GM19467 (cell line): ENCODE data around the gene ZC3H7B.
A peak's percentile ranks its signal among the peaks of the same experiment; 100 is the strongest.
"Not testable (repeated sequence)": the region's sequence is repeated elsewhere in the genome, so short reads cannot be mapped to it uniquely, and the experiment has no call there.

Experiments used
- ATAC-seq: cut with Tn5 transposase; IDR thresholded peaks from one replicate; pipeline ENCODE4 v1.9.1; 2021; ENCODE audit warnings: mild to moderate bottlenecking, moderate library complexity; ENCODE audit not compliant: unreplicated experiment

The ZC3H7B gene, protein sequence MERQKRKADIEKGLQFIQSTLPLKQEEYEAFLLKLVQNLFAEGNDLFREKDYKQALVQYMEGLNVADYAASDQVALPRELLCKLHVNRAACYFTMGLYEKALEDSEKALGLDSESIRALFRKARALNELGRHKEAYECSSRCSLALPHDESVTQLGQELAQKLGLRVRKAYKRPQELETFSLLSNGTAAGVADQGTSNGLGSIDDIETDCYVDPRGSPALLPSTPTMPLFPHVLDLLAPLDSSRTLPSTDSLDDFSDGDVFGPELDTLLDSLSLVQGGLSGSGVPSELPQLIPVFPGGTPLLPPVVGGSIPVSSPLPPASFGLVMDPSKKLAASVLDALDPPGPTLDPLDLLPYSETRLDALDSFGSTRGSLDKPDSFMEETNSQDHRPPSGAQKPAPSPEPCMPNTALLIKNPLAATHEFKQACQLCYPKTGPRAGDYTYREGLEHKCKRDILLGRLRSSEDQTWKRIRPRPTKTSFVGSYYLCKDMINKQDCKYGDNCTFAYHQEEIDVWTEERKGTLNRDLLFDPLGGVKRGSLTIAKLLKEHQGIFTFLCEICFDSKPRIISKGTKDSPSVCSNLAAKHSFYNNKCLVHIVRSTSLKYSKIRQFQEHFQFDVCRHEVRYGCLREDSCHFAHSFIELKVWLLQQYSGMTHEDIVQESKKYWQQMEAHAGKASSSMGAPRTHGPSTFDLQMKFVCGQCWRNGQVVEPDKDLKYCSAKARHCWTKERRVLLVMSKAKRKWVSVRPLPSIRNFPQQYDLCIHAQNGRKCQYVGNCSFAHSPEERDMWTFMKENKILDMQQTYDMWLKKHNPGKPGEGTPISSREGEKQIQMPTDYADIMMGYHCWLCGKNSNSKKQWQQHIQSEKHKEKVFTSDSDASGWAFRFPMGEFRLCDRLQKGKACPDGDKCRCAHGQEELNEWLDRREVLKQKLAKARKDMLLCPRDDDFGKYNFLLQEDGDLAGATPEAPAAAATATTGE

DNA sequence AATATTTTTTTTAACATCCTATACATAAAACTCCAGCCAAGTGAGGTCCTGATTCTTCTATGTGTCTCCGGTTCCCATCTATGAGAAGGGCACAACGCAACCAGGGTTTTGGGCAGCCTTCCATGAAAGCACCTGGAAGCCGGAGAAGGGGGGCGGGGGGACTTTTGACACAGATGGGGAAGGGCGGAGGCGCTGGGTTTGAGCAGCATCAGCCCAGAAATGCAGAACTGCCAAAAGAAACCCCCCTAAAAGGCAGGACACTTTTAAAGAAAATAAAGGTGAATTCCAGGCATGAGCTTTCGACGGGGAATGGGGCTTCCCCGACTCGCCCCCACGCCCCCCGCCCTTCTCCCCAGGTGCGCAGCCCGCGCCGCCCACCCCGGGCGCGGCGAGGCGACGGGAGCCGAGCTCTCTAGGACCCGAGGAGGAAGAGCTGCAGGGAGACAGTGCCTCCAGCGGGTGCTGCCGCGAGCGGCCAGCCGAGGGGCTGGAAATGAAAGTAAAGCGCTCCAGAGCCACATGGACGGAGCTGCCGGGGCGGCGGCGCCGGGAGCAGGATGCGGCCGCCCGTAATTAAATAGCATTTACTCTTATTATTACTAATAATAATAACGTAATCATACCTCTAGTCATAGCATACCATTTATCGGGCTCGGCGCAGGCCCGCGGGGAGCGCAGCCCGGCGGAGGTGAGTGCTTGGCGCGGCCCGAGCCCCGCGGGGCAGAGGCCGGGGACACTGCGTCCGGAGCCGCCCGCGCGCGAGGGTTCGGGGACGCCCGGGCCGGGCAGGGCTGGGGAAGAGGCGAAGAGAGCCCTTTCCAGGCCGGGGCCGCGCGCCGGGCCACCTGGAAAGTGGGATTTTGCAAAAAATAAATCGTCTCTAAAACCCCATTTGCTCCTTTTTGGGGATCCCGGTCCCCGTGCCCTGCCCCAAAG lies at the start of gene ZC3H7B:
Gene ZC3H7B (plus strand): TSS at position 441 of the 936 bp plus-strand sequence. CDS start 19,136 bp downstream, outside the sequence.
- ATAC-seq: peak; percentile 85

DNA sequence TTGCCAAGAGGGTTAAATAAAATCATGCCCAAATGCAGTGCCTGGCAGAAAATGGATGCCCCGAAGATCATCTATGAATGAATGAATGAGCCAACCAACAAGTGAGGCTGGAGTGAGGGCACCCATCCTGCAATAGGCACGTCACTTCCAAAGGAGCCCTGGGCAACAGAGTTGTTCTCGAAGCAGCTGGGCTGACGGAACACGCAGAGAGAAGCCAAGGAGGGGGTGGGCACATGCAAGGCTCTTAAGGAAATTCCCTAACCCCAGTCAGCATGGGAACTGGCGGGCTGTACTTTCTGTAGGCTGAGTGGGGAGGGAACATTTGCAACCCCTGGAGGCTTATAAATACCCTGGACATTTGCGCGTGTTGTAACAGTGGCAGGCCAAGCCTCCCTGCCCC lies 49.0 kb upstream of the ZC3H7B start:
- no peak for ATAC-seq

DNA sequence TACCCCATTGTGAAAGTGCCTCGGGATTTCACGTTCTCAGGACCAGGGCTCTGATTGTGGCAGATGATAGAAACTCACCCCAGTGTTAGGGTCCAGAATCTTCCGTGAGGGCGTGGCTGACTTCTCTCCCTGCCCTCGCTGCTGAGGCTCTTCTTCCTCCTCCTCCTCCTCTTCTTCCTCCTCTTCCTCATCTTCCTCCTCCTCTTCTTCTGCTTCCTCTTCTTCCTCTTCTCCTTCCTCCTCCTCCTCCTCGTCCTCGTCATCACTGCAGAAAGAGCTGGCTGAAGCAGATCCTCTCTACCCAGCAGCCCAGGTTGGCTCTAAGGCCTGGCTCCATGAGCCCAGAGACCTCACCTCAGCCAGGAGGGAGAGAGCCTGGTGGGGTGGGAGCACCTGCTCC lies 47.1 kb upstream of the ZC3H7B start:
- no peak for ATAC-seq

DNA sequence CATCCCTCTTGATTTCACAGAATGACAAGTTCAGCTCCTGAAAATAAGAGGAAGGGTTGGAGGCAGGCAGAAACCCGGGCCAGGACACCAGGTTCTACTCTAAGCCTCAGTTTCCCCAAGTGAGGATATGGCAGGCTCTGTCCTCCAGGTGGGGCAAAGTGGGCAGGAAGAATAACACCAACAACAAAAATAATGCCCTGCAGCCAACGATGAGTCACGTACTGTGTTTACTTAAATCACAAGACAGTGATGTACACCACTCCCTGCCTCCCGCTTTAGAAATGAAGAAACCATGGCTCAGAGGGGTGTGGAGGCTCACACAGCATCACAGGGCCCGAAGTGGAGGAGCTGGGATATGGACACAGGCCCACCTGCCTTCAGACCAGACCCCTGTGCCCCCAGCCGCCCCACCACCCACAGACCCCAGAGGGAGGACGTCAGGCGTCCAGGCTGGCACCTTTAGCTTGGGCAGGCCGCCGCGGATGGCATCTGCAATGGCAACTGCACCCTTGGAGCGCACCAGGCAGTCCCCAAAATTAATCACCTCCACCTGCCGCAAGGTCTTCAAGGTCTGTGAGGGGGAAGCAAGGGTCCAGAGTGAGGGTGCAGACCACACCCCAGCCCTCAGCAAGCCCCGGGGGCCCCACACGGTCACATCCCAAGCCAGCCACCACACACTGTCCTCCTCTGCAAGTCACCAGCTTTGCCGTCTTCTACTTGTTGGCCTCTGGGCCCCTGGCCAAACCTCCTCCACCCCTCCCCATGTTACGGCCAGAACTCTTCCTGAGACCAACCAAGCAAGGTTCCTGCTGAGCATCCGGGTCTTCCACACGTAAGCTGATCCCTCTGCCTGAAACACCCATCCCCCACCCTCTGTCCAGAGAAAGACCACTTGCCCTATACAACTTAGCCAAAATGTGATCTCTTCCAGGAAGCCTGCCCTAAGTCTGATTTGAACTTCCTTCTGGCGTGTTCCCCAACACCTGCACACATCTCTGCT lies 44.8 kb upstream of the ZC3H7B start:
- no peak for ATAC-seq

DNA sequence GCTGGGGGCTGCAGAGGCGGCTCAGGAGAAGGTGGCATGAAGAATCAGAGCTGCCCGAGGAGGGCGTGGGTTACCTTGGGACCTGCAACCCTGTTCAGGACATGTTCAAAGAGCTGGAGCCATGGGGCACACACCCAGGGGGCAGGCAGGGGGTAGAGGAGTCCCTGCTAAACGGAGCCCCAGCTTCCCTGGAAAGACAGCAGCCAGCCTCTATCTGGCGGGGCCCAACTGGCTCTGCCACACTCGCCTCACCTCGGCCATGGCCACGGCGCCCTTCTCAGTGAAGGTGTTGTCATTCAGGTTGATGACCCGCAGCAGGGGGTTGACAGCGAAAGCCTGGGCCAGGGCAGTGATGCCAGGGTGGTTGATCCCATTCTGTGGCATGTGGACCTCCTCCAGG lies 43.6 kb upstream of the ZC3H7B start:
- no peak for ATAC-seq

DNA sequence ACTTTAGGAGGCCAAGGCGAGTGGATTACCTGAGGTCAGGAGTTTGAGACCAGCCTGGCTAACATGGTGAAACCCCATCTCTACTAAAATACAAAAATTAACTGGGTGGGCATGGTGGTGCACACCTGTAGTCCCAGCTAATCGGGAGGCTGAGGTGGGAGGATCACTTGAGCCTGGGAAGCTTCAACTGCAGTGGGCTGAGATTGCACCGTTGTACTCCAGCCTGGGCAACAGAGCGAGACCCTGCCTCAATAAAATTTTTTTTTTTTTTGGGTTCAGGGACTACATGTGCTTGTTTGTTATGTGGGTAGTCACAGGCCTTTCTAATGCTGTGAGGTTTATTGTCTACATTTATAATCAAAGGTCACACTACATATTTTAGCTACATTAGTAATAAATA lies 41.6 kb upstream of the ZC3H7B start:
- not testable (repeated sequence) for ATAC-seq

DNA sequence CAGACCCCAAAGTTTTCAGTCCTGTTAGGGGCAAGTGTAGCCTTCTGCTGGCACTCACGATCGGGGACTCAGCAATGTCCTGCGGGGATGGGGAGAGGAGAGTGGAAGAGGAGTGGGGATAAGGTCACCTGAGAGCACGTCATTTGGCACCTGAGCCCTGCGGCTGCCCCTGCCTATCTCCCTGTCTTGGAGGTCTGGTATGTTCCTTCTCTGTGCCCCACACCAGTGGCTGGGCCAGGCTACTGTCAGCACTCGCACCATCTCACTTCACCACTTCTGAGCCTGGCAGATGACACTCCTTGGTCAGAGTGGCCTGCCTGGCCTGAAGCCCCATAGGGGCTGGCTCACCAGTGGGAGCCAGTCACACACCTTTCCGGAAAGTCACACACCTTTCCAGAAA lies 40.5 kb upstream of the ZC3H7B start:
- no peak for ATAC-seq

DNA sequence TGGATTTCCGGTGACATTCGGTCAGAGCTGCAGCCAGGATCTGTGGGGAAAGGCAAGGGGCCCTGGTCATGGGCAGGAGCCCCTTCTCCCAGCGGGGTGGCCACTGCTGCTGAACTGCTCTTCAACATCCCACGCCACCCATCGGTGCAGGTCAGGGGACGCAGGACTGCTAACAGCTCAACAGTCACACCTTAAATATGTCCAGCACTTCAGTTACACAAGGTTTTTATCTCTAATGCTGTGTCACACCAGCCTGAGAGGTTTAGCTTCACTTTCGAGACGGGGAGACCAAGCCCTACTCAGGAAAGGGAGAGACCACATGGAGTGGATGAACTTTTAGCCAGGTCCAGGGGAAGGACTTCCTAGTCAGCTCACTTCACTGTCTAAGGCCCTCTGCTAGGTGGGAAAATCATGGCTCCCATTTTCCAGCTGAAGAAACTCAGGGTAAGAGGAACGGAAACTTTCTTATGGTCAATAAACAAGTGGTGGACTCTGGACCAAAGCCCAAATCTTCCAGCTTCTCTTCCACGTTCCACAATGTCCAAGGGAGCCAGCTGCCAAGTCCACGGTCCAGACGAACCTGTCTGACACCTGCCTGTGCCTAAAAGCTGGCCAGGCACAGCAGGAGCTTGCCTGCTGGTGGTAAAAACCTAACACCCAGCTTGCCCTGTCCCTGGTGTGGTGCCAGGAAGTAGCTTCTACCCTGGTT lies 39.6 kb upstream of the ZC3H7B start:
- no peak for ATAC-seq

DNA sequence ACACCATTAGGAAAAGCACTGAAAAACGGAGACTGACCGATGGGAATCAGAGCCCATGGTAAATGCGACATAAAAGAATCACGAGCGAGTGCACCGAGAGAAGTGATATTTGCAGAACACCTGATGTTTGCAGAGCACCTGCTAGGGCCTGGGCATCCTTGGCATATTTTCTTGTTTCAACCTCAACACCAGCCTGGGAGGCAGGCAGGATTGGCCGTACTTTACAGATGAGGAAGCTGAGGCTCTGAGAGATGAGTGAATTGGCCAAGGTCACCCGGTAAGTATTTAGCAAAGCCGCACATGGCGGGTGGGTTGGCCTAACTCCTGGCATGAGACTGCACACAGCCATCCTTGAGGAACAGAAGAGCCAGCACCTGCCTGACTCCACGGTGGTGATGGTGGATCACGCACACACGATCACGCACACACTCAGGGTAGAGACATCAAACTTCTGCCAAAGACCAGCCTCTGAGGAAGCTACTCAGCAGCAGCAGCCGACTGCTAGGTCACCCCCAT lies 39.0 kb upstream of the ZC3H7B start:
- ATAC-seq: no peak

DNA sequence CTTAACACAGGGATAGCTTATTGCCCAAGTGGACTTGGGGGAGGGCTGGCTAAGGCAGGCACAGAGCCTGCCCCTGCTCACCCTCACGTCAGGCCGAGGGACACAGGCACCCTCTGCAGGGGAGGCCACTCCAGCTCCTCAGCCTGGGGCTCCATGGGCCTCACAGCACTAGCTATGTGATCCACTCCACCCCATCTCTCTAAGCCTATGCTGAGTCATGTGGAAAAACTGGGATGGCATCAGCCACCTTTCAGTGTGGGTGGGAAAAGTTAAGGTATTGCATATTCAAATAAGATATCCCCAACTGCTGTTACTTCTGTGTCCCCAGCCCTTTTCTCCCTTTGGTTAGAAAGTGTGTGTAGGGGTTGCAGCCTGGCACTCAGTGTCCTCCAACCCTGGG lies 37.6 kb upstream of the ZC3H7B start:
- ATAC-seq: no peak

DNA sequence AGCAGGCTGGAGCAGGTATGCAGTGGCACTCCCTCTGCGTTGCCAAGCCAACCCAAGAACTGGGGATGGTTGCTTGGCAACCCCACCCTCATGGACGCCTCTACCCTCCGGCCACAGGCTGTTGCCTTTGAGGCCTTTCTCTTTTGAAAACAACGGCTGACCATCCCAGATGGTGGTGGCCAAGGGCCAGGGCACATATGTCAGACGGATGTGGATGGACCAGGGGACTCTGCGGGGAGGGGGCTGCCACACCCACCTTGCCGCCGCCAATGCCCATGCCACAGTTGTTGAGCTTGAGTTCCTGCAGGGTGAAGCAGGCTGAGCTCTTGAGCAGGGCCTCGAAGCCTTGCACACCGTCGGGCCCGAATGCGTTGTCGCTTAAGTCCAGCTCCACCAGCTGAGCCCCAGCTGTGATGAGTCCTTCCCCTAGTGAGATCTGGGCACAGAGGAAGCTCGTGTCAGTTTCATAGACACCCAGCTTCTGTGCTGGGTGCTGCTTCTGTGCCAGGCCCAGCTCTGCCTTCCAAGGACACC lies 36.9 kb upstream of the ZC3H7B start:
- no peak for ATAC-seq

DNA sequence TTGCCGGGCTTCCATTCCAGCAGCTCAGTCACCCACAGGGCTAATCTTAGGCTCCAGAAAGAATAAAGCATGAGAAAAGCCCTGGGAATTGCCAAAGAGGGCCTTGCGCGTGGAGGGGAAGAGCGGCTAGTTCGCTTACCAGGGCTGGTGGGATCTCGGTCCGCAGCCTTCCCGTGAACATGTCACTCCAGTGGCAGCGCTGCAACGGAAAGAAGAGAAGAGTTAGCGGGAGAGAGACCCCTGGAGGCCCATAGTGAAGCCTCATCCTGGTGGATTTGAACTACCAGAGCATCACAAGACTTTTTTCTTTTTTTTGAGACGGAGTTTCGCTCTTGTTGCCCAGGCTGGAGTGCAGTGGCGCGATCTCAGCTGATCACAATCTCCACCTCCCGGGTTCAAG lies 33.4 kb upstream of the ZC3H7B start:
- ATAC-seq: no peak

DNA sequence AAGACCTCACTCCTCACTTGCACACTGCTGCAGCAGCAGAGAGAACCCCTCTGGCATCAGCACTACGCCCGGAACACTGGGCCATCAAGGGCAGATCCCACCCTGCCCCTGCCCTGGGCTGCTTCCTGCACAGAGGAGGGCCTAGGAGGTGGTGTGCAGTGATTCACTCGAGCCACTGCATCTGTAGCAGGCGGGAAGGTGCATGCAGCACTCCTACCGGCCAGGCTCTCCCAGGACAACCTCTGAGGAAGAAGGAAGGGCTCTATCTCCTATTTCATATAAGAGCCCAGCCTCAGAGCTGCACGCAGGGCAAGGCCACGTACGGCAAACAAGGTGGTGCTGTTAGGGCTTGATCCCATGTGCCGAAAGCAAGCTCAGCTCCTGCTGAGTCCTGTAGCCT lies 29.5 kb upstream of the ZC3H7B start:
- no peak for ATAC-seq

DNA sequence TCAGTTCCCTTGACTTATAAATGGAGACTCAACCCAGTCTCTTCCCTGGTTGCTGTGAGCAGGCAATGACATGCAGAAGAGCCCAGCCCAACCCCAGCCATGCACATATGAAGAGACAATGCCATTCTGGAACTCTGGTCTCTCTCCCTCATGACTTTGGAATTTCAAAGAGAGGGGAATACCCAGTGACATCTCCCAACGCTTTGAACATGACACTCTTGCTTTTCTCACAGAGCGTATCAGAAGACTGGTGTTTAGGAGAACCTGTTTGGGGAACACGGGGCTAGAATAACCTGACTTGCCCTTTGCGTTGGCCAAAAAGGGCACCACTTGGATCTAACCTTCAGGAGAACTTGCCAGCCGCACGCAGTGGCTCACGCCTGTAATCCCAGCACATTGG lies 28.2 kb upstream of the ZC3H7B start:
- no peak for ATAC-seq

DNA sequence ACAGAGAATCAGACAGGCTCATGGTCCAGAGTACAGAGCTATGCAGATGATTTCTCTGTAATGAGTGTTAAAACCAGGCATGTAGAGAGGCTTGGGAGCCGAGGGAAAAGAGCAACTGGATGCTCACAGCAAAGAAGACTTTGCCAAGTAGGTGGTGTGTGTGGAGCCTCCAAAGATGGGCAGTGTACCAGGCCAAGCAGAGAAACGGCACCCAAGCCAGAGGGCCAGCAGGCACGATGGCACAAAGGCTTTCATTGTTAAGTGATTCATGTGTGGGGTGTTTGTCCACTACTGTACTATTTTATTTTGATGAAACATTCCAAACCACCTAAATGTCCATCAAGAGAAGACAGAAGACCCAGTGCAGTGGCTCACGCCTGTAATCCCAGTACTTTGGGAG lies 26.5 kb upstream of the ZC3H7B start:
- no peak for ATAC-seq

DNA sequence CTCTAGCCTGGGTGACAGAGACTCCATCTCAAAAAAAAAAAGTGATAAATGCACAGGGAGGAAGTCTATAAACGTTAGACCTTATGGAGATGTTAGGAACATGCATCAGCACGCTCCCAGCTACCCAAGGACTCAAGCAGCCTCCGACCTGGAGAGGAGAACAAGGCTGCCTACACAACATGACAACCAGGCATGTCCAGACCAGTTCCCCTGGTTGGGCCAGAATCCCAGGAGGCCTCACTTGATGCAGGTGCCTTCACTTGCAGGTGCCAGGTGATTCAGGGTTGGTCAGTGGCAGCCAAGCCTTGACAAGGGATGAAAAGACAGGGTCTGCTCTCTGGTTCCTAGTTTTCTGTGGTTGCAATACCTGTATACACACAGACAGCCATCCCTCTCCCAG lies 21.3 kb upstream of the ZC3H7B start:
- ATAC-seq: no peak

DNA sequence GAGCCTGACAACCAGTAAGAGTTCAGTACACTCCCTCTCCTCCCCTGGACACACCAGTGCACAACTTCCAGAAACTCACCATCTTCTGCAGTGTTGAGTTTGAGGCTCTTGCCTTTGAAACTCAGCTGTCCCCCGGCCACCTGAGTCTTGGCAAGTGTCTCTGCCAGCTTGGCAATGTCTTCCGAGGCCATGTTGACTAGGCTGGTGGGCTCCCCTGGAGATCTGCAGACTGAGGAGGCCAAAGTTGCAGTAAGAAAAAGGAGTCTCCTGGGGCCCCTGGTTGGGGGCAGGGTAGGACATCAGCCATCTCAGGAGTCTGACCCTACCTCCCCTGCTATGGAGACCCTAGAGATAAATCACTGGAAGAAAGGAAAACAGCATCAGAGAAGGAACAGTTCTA lies 20.5 kb upstream of the ZC3H7B start:
- ATAC-seq: no peak

DNA sequence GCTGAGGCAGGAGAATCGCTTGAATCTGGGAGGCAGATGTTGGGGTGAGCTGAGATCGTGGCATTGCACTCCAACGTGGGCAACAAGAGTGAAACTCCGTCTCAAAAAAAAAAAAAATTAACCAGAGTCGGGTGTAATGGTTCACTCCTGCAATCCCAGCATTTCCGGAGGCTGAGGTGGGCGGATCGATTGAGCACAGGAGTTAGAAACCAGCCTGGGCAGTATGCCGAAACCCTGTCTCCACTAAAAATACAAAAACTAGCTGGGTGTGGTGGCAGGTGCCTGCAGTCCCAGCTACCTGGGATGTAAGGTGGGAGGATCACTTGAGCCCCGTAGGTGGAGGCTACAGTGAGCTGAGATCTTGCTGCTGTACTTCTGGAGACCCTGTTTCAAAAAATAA lies 16.9 kb upstream of the ZC3H7B start:
- no peak for ATAC-seq

DNA sequence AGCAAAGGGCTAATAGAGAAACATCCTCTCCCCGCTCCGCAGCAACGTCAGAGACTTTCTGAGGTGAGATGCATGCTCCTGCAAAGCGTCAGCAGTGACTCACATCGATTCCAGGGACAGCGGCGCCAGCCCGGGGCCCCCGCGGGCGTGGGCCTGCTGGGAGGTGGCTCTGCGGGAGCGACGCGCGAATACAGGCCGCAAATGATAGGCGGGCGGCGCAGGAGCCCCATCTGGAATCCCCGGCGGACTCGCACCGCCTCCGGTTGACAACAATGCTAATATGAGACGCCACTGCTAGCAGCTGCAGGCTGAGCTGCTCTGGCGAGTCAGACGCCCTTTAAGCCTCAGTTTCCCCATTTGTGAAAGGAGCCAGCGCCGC lies 15.9 kb upstream of the ZC3H7B start:
- ATAC-seq: peak; percentile 14
